ENCODE data around the gene HSF2.

HSF2 gene

DNA sequence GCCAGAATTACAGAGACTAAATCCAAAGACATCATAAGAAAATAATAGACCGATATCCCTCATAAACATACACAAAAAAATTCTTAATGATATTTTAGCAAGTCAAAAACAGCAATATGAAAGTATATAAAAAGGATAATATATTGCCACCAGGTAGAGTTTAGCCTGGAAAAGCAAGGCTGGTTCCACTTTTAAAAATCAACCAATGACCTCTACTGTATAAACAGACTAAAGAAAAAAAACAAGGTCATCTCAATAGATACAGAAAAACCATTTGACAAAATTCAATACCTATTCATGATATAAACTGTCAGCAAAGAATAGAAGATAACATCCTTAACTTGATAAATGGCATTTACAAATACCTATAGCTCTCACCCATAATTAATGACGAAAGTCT lies 62.4 kb downstream of the HSF2 start:
- TF ChIP-seq CTCF (IDR thresholded peaks at IDR 0.05; ENCODE audit: low read length, missing control alignments), result no peak
- H3K4me3 ChIP-seq (replicated peaks; ENCODE audit: low read depth, low read length), result no peak overlapping the region
- no peak for DNase-seq (ENCODE audit: low read depth)

GRCh38 chr6:122471107-122472021 lies 71.9 kb downstream of the HSF2 start, which contains the start of gene SERINC1:
Gene SERINC1 (minus strand): TSS chr6:122471807. CDS start chr6:122471737, 70 bp downstream.
- peak; percentile 97 for DNase-seq (ENCODE audit: low read depth)
- TF ChIP-seq CTCF (IDR thresholded peaks at IDR 0.05; ENCODE audit: low read length, missing control alignments), result no peak
- peak within 1 kb of the TSS; percentile 88 for H3K4me3 ChIP-seq (replicated peaks; ENCODE audit: low read depth, low read length)

GRCh38 chr6:122472022-122472340 lies 72.5 kb downstream of the HSF2 start:
- TF ChIP-seq CTCF (IDR thresholded peaks at IDR 0.05; ENCODE audit: low read length, missing control alignments), result no peak

GRCh38 chr6:122476131-122476530 lies 76.7 kb downstream of the HSF2 start:
- TF ChIP-seq CTCF (IDR thresholded peaks at IDR 0.05; ENCODE audit: low read length, missing control alignments), result peak; percentile 60
- no peak overlapping the region for H3K4me3 ChIP-seq (replicated peaks; ENCODE audit: low read depth, low read length)
- peak; percentile 46 for DNase-seq (ENCODE audit: low read depth)

More at GRCh38 chr6:122472022-122472340, 72.5 kb downstream of the HSF2 start:
- no peak for DNase-seq (ENCODE audit: low read depth)
- H3K4me3 ChIP-seq (replicated peaks; ENCODE audit: low read depth, low read length), result peak overlapping the region; percentile 88

DNA sequence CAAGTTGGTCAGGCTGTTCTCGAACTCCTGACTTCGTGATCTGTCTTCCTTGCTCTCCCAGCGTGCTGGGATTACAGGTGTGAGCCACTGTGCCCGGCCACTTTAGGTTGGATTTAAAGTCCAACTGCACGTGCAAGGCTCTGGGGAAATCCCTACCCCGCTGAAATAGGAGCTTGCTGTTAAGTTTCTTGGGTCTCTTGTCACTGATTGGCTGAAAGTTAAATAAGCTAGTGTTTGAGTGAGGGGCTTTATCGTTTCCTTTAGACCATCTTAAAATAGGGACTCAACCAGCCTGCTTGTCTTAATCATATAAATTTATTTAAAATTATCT lies 83.3 kb downstream of the HSF2 start:
- no peak overlapping the region for H3K4me3 ChIP-seq (replicated peaks; ENCODE audit: low read depth, low read length)
- TF ChIP-seq CTCF (IDR thresholded peaks at IDR 0.05; ENCODE audit: low read length, missing control alignments), result no peak
- DNase-seq (ENCODE audit: low read depth), result no peak

Data from fibroblast of pulmonary artery (primary cell).